ENCODE measurements around the gene P2RX3. TPM values are rescaled to one million over a fixed set of nuclear protein-coding genes. Genes with fewer than 3 reads are reported as not detected.

P2RX3 gene
- total RNA-seq, 1 donor from 2014 or later, result not detected

GRCh38 chr11:57306940-57307565 lies 31.1 kb upstream of the P2RX3 start:
- H3K27ac Mint-ChIP-seq (ENCODE audit: unreplicated experiment), result no peak overlapping the region
- peaks cover 84% of the 10 kb centered on the region for H3K79me2 ChIP-seq (ENCODE audit: insufficient read depth, low read length)

GRCh38 chr11:57307666-57308270 lies 30.4 kb upstream of the P2RX3 start:
- H3K27me3 Mint-ChIP-seq (ENCODE audit: low read depth, unreplicated experiment), result no peaks in the 10 kb centered on the region
- H3K27me3 ChIP-seq (ENCODE audit: insufficient read depth, low read length), result no peaks in the 10 kb centered on the region
- peaks cover 87% of the 10 kb centered on the region for H4K20me1 ChIP-seq (ENCODE audit: insufficient read depth, low read length)
- no peak overlapping the region for H2AFZ ChIP-seq (ENCODE audit: low read depth, low read length)
- peaks cover 22% of the 10 kb centered on the region for H3K36me3 ChIP-seq (ENCODE audit: insufficient read depth, low read length)
- no peak overlapping the region for H3K4me3 Mint-ChIP-seq (ENCODE audit: unreplicated experiment)
- FAIRE-seq (no peak), DNase-seq (ENCODE audit: low read depth) (no peak)
- peaks cover 34% of the 10 kb centered on the region for H3K36me3 Mint-ChIP-seq (ENCODE audit: low read depth, unreplicated experiment)
- H3K27ac Mint-ChIP-seq (ENCODE audit: unreplicated experiment), result no peak overlapping the region
- peaks cover 52% of the 10 kb centered on the region for H3K4me1 ChIP-seq (ENCODE audit: insufficient read depth, low read length)
- H3K4me1 Mint-ChIP-seq (ENCODE audit: low read depth, unreplicated experiment), result peaks cover 60% of the 10 kb centered on the region
- H3K9me3 ChIP-seq (ENCODE audit: insufficient read depth, low read depth, low read length), result no peaks in the 10 kb centered on the region
- no peak overlapping the region for H3K4me3 ChIP-seq (ENCODE audit: insufficient read depth, low read depth, low read length)
- H3K27ac ChIP-seq (ENCODE audit: low read depth, low read length), result no peak overlapping the region
- H3K9me3 Mint-ChIP-seq (ENCODE audit: unreplicated experiment), result no peaks in the 10 kb centered on the region
- TF ChIP-seq EZH2 (IDR thresholded peaks at IDR 0.05; ENCODE audit: insufficient read depth, low read length) (no peak), CTCF (IDR thresholded peaks at IDR 0.05; ENCODE audit: insufficient read depth, low read depth, low read length) (no peak)
- H3K9ac ChIP-seq (ENCODE audit: low read length), result peak overlapping the region; percentile 12
- H3K79me2 ChIP-seq (ENCODE audit: insufficient read depth, low read length), result peaks cover 88% of the 10 kb centered on the region
- H3K4me2 ChIP-seq (ENCODE audit: low read length), result peak overlapping the region; percentile 65

More at GRCh38 chr11:57306940-57307565, 31.1 kb upstream of the P2RX3 start:
- no peaks in the 10 kb centered on the region for H3K9me3 Mint-ChIP-seq (ENCODE audit: unreplicated experiment)
- peaks cover 49% of the 10 kb centered on the region for H3K4me1 ChIP-seq (ENCODE audit: insufficient read depth, low read length)
- H3K9me3 ChIP-seq (ENCODE audit: insufficient read depth, low read depth, low read length), result no peaks in the 10 kb centered on the region
- no peak overlapping the region for H3K4me3 Mint-ChIP-seq (ENCODE audit: unreplicated experiment)
- no peak overlapping the region for H2AFZ ChIP-seq (ENCODE audit: low read depth, low read length)
- H3K4me1 Mint-ChIP-seq (ENCODE audit: low read depth, unreplicated experiment), result peaks cover 56% of the 10 kb centered on the region
- no peak for FAIRE-seq
- no peak overlapping the region for H3K27ac ChIP-seq (ENCODE audit: low read depth, low read length)
- peaks cover 22% of the 10 kb centered on the region for H3K36me3 ChIP-seq (ENCODE audit: insufficient read depth, low read length)
- no peaks in the 10 kb centered on the region for H3K27me3 ChIP-seq (ENCODE audit: insufficient read depth, low read length)
- peaks cover 85% of the 10 kb centered on the region for H4K20me1 ChIP-seq (ENCODE audit: insufficient read depth, low read length)
- H3K36me3 Mint-ChIP-seq (ENCODE audit: low read depth, unreplicated experiment), result peaks cover 37% of the 10 kb centered on the region
- TF ChIP-seq EZH2 (IDR thresholded peaks at IDR 0.05; ENCODE audit: insufficient read depth, low read length) (no peak), CTCF (IDR thresholded peaks at IDR 0.05; ENCODE audit: insufficient read depth, low read depth, low read length) (no peak)
- H3K9ac ChIP-seq (ENCODE audit: low read length), result peak overlapping the region; percentile 12
- H3K4me2 ChIP-seq (ENCODE audit: low read length), result peak overlapping the region; percentile 65
- DNase-seq (ENCODE audit: low read depth), result no peak
- H3K4me3 ChIP-seq (ENCODE audit: insufficient read depth, low read depth, low read length), result no peak overlapping the region
- no peaks in the 10 kb centered on the region for H3K27me3 Mint-ChIP-seq (ENCODE audit: low read depth, unreplicated experiment)

Measured in astrocyte (in vitro differentiated cells and primary cell).